Spleen (tissue), 7 donors: ENCODE results near the gene RCOR3.

Experiments used
- POLR2A ChIP-seq, 3 donors: fragments of 450-650 bp; IDR thresholded peaks; one replicate each; pipeline ENCODE4 v1.5.1; 2017; ENCODE audit warnings: antibody characterized with exemption in 3 of 3, mild to moderate bottlenecking in 1 of 3
- POLR2AphosphoS5 ChIP-seq, 3 donors: sonication (generic); formaldehyde crosslinking; IDR thresholded peaks; one replicate each; pipeline ENCODE4 v1.5.1; 2017; ENCODE audit warnings: antibody characterized with exemption in 3 of 3
- TF ChIP-seq, protein P1 (sequence below), 11 experiments: fragments of 200-600 bp in 7 of 11; fragments of 450-650 bp in 4 of 11; sonication (generic) in 4 of 11; IDR thresholded peaks in 8 of 11; conservative IDR thresholded peaks in 3 of 11; 1 replicate in 7 of 11; 2 replicates in 4 of 11; pipeline versions ENCODE4 v1.4.0 to v1.8.0; 2016 to 2021; ENCODE audit warnings: antibody characterized with exemption in 11 of 11, inconsistent platforms in 4 of 11, mild to moderate bottlenecking in 1 of 11
- donor health status: DM: no; HTN: no; CAD: no; lungs with moderate emphysema.
- donor health status: DM: no; HTN: no; CAD: no.
- donor health status: DM: no; HTN: no; CAD: no.

DNA sequence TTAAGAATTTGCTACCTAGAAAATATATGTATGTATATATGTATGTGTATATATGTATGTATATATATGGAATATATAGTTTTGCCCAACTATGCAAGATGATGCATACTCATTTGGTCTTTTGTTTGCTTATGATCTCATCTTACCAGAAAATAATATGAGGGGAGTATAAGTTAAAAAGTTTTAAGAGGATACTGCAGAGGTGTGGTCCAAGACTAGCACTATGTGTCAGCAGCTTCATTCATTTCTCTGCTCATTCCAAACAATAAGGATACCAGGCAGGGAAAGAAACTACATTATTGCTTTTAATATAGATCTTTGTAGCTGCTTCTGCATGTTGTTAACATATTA lies 22.8 kb downstream of the RCOR3 start:
- TF ChIP-seq POLR2A (IDR thresholded peaks at IDR 0.05): no peak
- TF ChIP-seq, protein P1, sequence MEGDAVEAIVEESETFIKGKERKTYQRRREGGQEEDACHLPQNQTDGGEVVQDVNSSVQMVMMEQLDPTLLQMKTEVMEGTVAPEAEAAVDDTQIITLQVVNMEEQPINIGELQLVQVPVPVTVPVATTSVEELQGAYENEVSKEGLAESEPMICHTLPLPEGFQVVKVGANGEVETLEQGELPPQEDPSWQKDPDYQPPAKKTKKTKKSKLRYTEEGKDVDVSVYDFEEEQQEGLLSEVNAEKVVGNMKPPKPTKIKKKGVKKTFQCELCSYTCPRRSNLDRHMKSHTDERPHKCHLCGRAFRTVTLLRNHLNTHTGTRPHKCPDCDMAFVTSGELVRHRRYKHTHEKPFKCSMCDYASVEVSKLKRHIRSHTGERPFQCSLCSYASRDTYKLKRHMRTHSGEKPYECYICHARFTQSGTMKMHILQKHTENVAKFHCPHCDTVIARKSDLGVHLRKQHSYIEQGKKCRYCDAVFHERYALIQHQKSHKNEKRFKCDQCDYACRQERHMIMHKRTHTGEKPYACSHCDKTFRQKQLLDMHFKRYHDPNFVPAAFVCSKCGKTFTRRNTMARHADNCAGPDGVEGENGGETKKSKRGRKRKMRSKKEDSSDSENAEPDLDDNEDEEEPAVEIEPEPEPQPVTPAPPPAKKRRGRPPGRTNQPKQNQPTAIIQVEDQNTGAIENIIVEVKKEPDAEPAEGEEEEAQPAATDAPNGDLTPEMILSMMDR (IDR thresholded peaks at IDR 0.05 in 8 of 11, conservative IDR thresholded peaks at IDR 0.05 in 3 of 11): no peak
- no peak for TF ChIP-seq POLR2AphosphoS5 (IDR thresholded peaks at IDR 0.05)
